Naive thymus-derived CD8-positive, alpha-beta T cell (primary cell): ENCODE data around the gene CIB4. TPM values are rescaled to one million over a fixed set of nuclear protein-coding genes. Genes with fewer than 3 reads are reported as not detected.

Source experiments
- ATAC-seq, 2 donors: fragments of 150-1000 bp; cut with Tn5 transposase in 1 of 2; sonication (Bioruptor Pico), chemical (Tn5 transposase) in 1 of 2; 1 replicate in 1 of 2; 2 replicates in 1 of 2; pipeline ENCODE4 v1.10.0; 2021; ENCODE audit warnings: mild to moderate bottlenecking in 2 of 2, moderate library complexity in 2 of 2
- POLR2A ChIA-PET: fragments of 350-600 bp; sonication (Branson Sonifier 250); formaldehyde crosslinking; loops from one replicate; lab custom pipeline; 2021; ENCODE audit warnings: antibody characterized with exemption; lab: Charles Lee
- DNase-seq, 10 donors: peaks; one replicate each; pipeline versions ENCODE4 v3.0.0 to v3.0.0-alpha.2; 2020 to 2022
- H3K27ac Mint-ChIP-seq, 10 donors: one replicate each; pipeline ENCODE4 v1.8.0; 2020 to 2022; ENCODE audit warnings: mild to moderate bottlenecking in 10 of 10, mixed read lengths in 10 of 10, moderate library complexity in 4 of 10, inconsistent platforms in 1 of 10
- H3K27me3 Mint-ChIP-seq, 5 donors: one replicate each; pipeline ENCODE4 v1.8.0; 2021 to 2022; ENCODE audit warnings: mixed read lengths in 5 of 5
- H3K36me3 Mint-ChIP-seq, 3 donors: one replicate each; pipeline ENCODE4 v1.8.0; 2020 to 2022; ENCODE audit warnings: mixed read lengths in 3 of 3, mild to moderate bottlenecking in 2 of 3, inconsistent platforms in 1 of 3
- H3K4me1 Mint-ChIP-seq, 4 donors: one replicate each; pipeline ENCODE4 v1.8.0; 2021 to 2022; ENCODE audit warnings: mixed read lengths in 4 of 4
- H3K4me3 Mint-ChIP-seq, 10 donors: one replicate each; pipeline ENCODE4 v1.8.0; 2020 to 2022; ENCODE audit warnings: mild to moderate bottlenecking in 10 of 10, mixed read lengths in 10 of 10, moderate library complexity in 6 of 10, inconsistent platforms in 1 of 10
- H3K9me3 Mint-ChIP-seq, 9 donors: one replicate each; pipeline ENCODE4 v1.8.0; 2020 to 2022; ENCODE audit warnings: mixed read lengths in 9 of 9, mild to moderate bottlenecking in 3 of 9, inconsistent platforms in 1 of 9, moderate library complexity in 1 of 9
- polyA plus RNA-seq, 3 donors: library from polyadenylated mRNA; unstranded; fragments of 300-500 nt; fragmentation: Illumina TruSeq; gene quantifications; one replicate each; pipeline ENCODE4 v1.2.3, GENCODE V29; 2021
- total RNA-seq, 8 experiments: library from RNA in 2 of 8; stranded (reverse) in 2 of 8; gene quantifications; one replicate each; pipeline ENCODE4 v1.2.3 and lab custom pipeline; 2021 to 2026

Gene CIB4
- total and polyA plus RNA-seq, 5 experiments from 2014 or later, result not detected

DNA sequence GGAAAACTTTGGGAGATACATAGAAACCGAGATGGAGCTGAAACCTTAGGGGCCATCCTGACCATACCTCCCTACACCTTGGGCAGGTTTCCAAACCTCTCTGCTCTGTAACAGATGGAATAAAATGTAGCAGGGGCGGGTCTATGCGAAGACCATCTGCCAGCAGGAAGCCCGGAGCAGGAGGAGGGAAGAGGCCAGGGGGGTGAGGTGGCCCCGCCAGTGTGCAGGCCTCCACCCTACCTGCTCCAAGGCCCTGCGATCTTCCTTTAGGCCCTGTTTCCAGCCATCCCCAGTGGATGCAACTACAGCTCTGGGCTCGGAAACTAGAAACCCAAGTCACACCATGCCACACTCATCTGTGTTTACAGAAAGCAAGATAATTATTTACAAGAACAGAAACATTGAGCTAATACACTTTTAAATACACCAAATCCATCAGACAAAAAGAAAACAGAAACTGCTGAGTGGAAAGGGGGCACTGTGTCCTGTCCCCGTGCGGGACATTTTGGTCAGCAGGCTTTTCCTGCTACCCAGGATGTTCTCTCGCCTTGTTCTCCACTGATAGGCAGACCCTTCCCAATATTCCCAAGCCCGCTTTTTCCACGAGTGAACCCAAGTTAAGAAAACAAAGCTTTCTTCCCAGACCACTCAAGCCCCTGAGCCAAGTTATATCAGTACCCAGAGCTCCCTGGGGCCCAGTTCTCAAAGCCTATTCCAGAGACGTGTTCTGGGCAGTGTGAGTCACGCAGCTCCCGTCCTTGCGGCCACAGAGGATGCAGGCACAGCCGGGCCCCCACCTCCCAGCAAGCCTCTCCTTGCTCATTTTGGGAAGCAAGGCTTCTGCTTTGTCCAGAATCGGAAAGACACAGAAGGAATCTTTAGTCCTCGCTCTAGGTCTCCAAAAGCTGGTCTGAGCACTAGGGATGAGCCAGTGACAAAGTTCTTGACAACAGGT lies 17.3 kb downstream of the CIB4 start:
- Mint-ChIP-seq H3K27ac (no peak overlapping the region), H3K27me3 (peaks cover 0 to 2% (median 0%) of the 10 kb centered on the region in 5 donors), H3K9me3 (peaks cover 0 to 8% (median 0%) of the 10 kb centered on the region in 9 donors), H3K36me3 (no peaks in the 10 kb centered on the region), H3K4me1 (peaks cover 5 to 9% (median 6%) of the 10 kb centered on the region in 4 donors), H3K4me3 (no peak overlapping the region)
- no peak for ATAC-seq
- no peak for DNase-seq
- POLR2A ChIA-PET, result no interaction called here

DNA sequence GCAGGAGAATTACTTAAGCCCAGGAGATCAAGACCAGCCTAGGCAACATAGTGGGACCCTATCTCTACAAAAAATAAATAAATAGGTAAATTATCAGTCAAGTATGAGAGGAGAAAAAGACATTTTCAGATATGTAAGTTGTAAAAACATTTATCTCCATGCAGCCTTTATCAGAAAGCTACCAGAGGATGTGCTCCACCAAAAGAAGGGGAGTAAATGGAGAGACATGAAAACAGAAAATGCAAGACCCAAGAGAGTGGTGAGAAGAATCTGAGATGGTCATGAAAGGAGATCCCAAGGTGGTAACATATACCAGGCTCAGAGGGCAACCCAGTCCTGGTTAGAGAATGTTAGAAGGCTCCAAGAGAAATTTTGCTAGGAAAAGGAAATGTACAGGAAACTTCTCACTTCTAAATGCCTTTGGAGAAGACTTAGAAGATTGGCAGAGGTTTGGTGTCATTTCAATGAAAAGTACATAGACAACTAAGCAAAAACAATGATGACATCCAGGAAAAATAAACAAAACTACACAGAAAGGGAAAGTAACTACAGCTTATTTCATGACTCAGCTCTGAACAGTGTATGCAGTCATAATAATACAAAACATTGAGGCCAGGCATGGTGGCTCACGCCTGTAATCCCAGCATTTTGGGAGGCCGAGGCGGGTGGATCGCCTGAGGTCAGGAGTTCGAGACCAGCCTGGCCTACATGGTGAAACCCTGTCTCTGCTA lies 19.5 kb downstream of the CIB4 start:
- H3K9me3 Mint-ChIP-seq, result peaks cover 0 to 8% (median 0%) of the 10 kb centered on the region in 9 donors
- H3K27me3 Mint-ChIP-seq, result peaks cover 0 to 11% (median 2%) of the 10 kb centered on the region in 5 donors
- DNase-seq (no peak), ATAC-seq (no peak)
- no peak overlapping the region for H3K27ac Mint-ChIP-seq
- POLR2A ChIA-PET, result no interaction called here
- H3K36me3 Mint-ChIP-seq, result no peaks in the 10 kb centered on the region
- no peak overlapping the region for H3K4me3 Mint-ChIP-seq
- peaks cover 5 to 10% (median 6%) of the 10 kb centered on the region in 4 donors for H3K4me1 Mint-ChIP-seq

DNA sequence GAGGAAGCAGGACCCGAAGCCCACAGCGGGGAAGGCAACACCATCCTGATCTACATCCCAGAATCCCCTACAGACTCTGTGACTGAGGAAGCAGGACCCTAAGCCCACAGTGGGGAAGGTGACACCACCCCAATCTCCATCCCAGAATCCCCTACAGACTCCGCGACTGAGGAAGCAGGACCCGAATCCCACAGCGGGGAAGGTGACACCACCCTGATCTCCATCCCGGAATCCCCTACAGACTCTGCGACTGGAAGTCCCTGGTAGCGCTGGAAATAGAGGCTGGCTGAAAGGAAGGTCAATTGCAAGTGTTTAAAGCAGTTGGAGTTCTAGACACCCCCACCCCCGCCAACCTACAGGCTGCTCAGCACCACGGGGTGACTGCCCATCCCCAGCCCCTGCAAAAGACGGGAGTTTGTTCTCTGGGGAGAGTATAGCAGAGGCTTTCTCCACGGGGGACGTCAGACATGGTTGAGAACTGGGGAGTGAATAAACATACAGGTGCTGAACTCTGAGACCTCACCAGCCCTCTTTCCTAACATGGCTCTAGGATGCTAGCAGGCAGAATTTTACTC lies 21.0 kb downstream of the CIB4 start:
- Mint-ChIP-seq H3K4me1 (peaks cover 5 to 10% (median 6%) of the 10 kb centered on the region in 4 donors), H3K27ac (no peak overlapping the region), H3K9me3 (peaks cover 0 to 8% (median 0%) of the 10 kb centered on the region in 9 donors), H3K4me3 (no peak overlapping the region), H3K27me3 (peaks cover 0 to 13% (median 2%) of the 10 kb centered on the region in 5 donors), H3K36me3 (no peaks in the 10 kb centered on the region)
- ATAC-seq (no peak), DNase-seq (no peak)
- POLR2A ChIA-PET, result no interaction called here

DNA sequence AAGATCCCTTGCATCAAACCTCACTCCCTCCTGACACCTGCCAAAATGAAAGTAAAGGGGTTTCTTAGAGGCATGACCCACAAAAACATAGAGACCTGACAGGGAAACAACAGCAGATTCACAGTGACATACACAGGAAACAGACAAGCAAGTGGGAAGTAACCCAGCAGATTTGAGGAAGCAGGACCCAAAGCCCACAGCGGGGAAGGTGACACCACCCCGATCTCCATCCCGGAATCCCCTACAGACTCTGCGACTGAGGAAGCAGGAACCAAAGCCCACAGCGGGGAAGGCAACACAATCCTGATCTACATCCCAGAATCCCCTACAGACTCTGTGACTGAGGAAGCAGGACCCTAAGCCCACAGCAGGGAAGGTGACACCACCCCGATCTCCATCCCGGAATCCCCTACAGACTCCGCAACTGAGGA lies 21.6 kb downstream of the CIB4 start:
- Mint-ChIP-seq H3K4me3 (peak overlapping the region in 3 of 10 donors; percentile 12 to 31 (median 23)), H3K27ac (peak overlapping the region in 2 of 10 donors; percentile 4 to 77), H3K9me3 (peaks cover 0 to 8% (median 0%) of the 10 kb centered on the region in 9 donors), H3K36me3 (no peaks in the 10 kb centered on the region), H3K4me1 (peaks cover 5 to 10% (median 6%) of the 10 kb centered on the region in 4 donors), H3K27me3 (peaks cover 0 to 15% (median 2%) of the 10 kb centered on the region in 5 donors)
- POLR2A ChIA-PET, result no interaction called here
- ATAC-seq (no peak), DNase-seq (no peak)

DNA sequence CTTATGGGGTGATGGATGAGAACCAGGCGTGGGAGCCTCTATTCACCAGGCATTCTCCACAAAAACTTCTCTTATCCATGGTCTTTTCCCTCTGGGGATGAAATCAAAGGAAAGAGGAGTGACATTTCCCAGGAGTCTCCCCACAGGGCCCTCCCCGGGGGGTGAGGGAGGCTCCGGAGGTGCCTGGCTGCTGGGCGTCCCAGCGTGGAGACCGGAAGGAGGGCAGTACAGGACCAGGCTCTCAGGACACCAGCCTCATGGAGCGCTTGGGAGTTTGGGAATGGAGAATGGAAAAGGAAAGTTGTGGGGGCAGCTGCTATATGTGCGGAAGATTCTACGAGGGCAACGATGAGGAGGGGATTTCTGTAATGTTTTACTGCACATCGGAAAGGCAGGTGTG lies 22.1 kb downstream of the CIB4 start:
- no peak for DNase-seq
- H3K27me3 Mint-ChIP-seq, result peaks cover 0 to 15% (median 2%) of the 10 kb centered on the region in 5 donors
- peak overlapping the region in 4 of 10 donors; percentile 12 to 31 (median 19) for H3K4me3 Mint-ChIP-seq
- POLR2A ChIA-PET, result no interaction called here
- peak overlapping the region in 1 of 10 donors; percentile 77 for H3K27ac Mint-ChIP-seq
- no peak for ATAC-seq
- no peaks in the 10 kb centered on the region for H3K36me3 Mint-ChIP-seq
- peaks cover 0 to 8% (median 0%) of the 10 kb centered on the region in 9 donors for H3K9me3 Mint-ChIP-seq
- H3K4me1 Mint-ChIP-seq, result peaks cover 5 to 10% (median 6%) of the 10 kb centered on the region in 4 donors

DNA sequence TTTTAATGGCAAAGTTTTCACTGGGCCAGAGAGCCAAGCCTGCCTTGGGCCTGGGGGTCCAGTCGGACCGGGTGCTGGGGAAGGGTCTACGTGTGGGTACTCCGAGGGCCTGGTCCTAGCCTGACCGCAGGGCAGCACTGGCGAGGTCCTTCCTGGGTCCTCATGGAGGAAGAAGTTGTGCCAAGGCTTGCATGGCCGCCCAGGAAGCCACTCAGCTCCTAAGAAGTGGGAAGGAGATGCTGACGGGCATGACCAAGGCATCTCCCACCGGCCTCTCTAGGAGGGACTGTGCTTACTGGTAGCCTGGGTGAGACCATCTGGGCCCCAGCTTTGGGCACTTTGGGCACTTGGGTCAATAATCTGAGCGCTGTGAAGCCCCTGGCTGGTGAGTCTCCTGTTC lies 22.6 kb downstream of the CIB4 start:
- Mint-ChIP-seq H3K36me3 (no peaks in the 10 kb centered on the region), H3K27me3 (peaks cover 0 to 15% (median 2%) of the 10 kb centered on the region in 5 donors), H3K9me3 (peaks cover 0 to 8% (median 0%) of the 10 kb centered on the region in 9 donors), H3K27ac (no peak overlapping the region), H3K4me3 (no peak overlapping the region), H3K4me1 (peaks cover 5 to 10% (median 6%) of the 10 kb centered on the region in 4 donors)
- ATAC-seq (no peak), DNase-seq (no peak)
- POLR2A ChIA-PET, result no interaction called here

DNA sequence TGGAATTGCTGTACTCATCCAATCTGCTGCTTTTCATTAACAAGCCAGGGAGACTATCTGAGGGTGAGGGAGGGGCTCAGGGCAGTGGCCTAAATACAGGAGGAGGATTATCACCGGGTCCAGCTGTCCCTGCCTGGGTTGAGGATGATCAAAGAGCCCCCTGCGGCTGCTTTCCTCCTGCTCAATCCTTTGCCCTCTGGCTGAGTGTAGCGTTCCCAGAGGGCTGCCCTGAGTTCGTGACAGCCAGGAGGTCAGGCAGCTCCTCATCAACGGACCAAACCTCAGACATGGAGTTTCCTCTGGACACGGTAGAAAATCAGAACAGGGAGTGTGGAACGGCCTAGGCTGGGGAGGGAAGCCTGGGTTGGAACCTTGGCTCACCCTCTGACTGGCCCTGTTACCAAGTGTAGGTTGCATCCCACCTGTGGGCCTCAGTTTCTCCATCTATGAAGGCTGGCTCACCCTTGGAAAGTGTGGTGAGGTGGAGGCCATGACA lies 23.5 kb downstream of the CIB4 start:
- DNase-seq (no peak), ATAC-seq (no peak)
- POLR2A ChIA-PET, result no interaction called here
- H3K27me3 Mint-ChIP-seq, result peaks cover 0 to 15% (median 2%) of the 10 kb centered on the region in 5 donors
- no peak overlapping the region for H3K4me3 Mint-ChIP-seq
- peaks cover 5 to 10% (median 6%) of the 10 kb centered on the region in 4 donors for H3K4me1 Mint-ChIP-seq
- H3K9me3 Mint-ChIP-seq, result peaks cover 0 to 8% (median 0%) of the 10 kb centered on the region in 9 donors
- peak overlapping the region in 2 of 10 donors; percentile 11 to 40 for H3K27ac Mint-ChIP-seq
- H3K36me3 Mint-ChIP-seq, result no peaks in the 10 kb centered on the region

DNA sequence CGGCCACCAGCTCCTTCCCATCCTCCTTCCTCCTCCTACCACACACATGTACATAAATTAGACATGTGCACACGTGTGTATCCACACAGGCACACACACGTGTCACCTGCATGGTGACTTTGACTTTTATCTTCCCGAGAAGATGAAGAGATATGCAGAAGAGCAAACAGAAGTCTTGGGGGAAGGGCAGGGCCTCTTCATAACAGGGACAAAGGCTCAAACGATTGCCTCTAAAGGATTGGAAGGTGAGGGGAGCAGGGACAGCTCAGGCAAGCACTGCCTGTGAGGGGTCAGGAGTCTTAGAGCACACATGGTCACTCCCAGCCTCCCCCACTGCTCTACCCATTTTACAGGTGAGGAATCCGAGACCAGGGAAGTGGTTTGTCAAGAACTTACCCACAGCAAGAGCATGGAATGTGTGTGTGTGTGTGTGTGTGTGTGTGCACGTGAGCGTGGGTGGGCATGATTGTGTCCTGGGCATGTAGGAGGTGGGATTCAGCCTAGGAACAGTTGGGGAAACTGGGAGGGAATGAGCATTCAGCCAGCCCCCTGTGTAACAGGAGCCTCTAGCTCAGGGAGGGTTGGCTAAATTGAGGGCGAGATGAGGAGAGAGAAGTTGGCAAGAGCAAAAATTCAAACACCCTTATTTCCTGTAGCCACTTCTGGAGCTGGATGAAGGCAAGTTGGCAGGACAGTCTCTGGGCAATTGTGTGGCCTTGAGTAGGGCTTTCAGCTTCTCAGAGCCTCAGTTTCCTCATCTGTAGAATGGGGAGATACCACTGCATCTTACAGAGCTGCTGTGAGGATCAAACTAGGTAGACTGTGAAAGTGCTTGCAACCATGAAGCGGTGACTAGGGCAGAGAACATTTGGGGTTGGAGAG lies 24.2 kb downstream of the CIB4 start:
- POLR2A ChIA-PET, result interaction anchor here (0.5 to 0.7 kb wide), 2 partner anchors 8 to 473 kb away, joined by 3 read pairs; no protein-coding TSS in a partner anchor
- Mint-ChIP-seq H3K4me1 (peaks cover 3 to 10% (median 6%) of the 10 kb centered on the region in 4 donors), H3K36me3 (no peaks in the 10 kb centered on the region), H3K4me3 (no peak overlapping the region), H3K27me3 (peaks cover 0 to 15% (median 2%) of the 10 kb centered on the region in 5 donors), H3K27ac (peak overlapping the region in 2 of 10 donors; percentile 11 to 40), H3K9me3 (peaks cover 0 to 6% (median 0%) of the 10 kb centered on the region in 9 donors)
- no peak for ATAC-seq
- no peak for DNase-seq

DNA sequence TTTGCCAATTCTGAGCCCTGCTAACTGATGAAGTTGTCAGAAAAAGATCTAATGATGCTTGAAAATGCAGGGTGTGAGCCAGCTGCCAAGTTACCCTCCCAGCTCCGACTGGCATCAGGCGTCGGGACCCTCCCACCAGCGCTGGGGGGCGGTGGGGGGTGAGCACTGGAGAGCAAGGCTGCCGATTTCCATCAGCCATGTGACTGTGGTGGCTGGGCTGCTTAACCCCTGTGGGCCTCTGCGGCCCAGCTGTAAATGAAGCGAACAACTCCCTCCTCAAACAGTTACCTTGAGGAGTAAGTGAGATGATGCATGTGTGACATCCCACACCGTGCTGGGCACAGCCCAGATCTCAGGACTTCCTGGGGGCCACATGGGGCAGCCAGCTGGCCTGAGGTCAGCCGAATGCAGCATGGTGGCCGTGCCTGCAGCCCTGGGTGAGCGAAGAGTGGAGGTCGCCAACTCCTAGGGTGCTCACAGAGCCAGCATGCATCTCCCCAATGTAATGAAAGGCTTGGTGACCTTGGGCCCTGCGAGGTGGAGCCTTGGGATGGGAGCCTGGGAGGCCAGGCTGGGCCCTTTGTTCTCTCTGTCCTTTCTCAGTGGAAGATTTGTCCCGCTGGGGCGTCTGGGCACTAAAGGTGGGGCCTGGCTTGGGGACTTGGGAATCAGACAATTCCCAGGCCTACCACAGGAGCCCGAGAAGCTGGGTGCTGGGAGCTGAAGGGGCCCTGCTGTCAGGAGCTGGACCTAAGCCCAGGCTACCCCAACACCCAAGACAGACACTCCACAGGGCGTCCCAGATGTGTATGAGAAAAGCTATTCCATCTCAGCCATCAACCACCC lies 25.1 kb downstream of the CIB4 start:
- POLR2A ChIA-PET, result interaction anchor here (0.5 to 0.7 kb wide), 2 partner anchors 9 to 472 kb away, joined by 3 read pairs; no protein-coding TSS in a partner anchor
- Mint-ChIP-seq H3K27me3 (peaks cover 0 to 15% (median 2%) of the 10 kb centered on the region in 5 donors), H3K9me3 (peaks cover 0 to 6% (median 0%) of the 10 kb centered on the region in 9 donors), H3K4me3 (no peak overlapping the region), H3K27ac (no peak overlapping the region), H3K4me1 (peaks cover 3 to 10% (median 7%) of the 10 kb centered on the region in 4 donors), H3K36me3 (no peaks in the 10 kb centered on the region)
- no peak for ATAC-seq
- DNase-seq, result peak in 1 of 10 donors; percentile 7

DNA sequence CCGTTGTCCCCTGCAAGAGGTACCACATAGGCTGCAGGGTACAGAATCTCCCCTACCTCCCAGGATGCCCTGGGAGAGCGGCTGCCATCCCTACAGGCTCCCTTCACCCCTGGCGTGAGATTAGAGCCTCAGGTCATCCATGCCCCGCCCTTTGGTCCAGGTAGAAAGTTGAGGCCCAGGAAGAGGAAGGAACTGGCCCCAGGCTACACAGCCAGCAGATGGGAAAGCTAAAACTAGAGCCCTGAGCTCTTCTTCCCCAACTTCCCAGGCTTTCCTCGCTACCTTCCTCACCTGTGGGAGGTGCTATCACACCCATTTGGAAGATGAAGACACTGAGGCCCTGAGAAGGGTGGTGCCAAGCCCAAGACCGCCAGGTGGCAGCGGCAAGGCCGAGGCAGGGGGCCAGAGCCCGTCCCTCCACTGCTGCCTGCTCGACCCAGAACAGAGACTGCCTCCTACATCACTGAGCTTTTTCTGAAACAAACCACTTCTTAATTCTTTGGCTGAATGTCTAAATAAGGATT lies 25.8 kb downstream of the CIB4 start:
- H3K9me3 Mint-ChIP-seq, result peaks cover 0 to 2% (median 0%) of the 10 kb centered on the region in 9 donors

More for the DNA sequence above, 25.8 kb downstream of the CIB4 start:
- peaks cover 0 to 15% (median 2%) of the 10 kb centered on the region in 5 donors for H3K27me3 Mint-ChIP-seq
- no peak overlapping the region for H3K4me3 Mint-ChIP-seq
- peak in 1 of 10 donors; percentile 10 for DNase-seq
- ATAC-seq, result no peak
- POLR2A ChIA-PET, result no interaction called here
- H3K4me1 Mint-ChIP-seq, result peaks cover 5 to 13% (median 9%) of the 10 kb centered on the region in 4 donors
- H3K36me3 Mint-ChIP-seq, result no peaks in the 10 kb centered on the region
- no peak overlapping the region for H3K27ac Mint-ChIP-seq
